ENCODE results near the gene HIGD2A. TPM values are rescaled to one million over a fixed set of nuclear protein-coding genes. Genes with fewer than 3 reads are reported as not detected.

The HIGD2A gene
- total and polyA plus RNA-seq, 9 of the 15 experiments (the other 6 are each of a cell fraction or from before 2014, with no cell fraction given), result 94.7 to 264 (median 163) TPM

GRCh38 chr5:176420972-176421544 lies 32.5 kb downstream of the HIGD2A start (continued):
- no peak for TF ChIP-seq ETV5 (CRISPR knock-in tag; IDR thresholded peaks at IDR 0.05; ENCODE audit: low read depth)
- TF ChIP-seq ZNF518B (CRISPR knock-in tag; IDR thresholded peaks at IDR 0.05), result no peak
- TF ChIP-seq ZNF592 (IDR thresholded peaks at IDR 0.05), result no peak
- TF ChIP-seq SMAD3 (CRISPR knock-in tag; conservative IDR thresholded peaks at IDR 0.05), result no peak
- TF ChIP-seq RERE (CRISPR knock-in tag; IDR thresholded peaks at IDR 0.05; ENCODE audit: borderline replicate concordance), result no peak
- TF ChIP-seq E2F8 (IDR thresholded peaks at IDR 0.05; ENCODE audit: low read depth, partially characterized antibody), result no peak
- no peak for TF ChIP-seq SMAD2 (IDR thresholded peaks at IDR 0.05; ENCODE audit: low read depth, low read length)
- no peak for TF ChIP-seq POLR3G (IDR thresholded peaks at IDR 0.05; ENCODE audit: extremely low read depth, insufficient read length, insufficient replicate concordance)
